IgD-negative memory B cell (primary cell): ENCODE data around the gene FAM171A1. TPM values are rescaled to one million over a fixed set of nuclear protein-coding genes. Genes with fewer than 3 reads are reported as not detected.
"Not testable (repeated sequence)": the region's sequence is repeated elsewhere in the genome, so short reads cannot be mapped to it uniquely, and the experiment has no call there.

ENCODE experiments used
- H3K27ac Mint-ChIP-seq, 3 donors: one replicate each; pipeline ENCODE4 v1.8.0; 2020 to 2022; ENCODE audit warnings: mild to moderate bottlenecking in 3 of 3, mixed read lengths in 3 of 3, moderate library complexity in 1 of 3
- H3K27me3 Mint-ChIP-seq: one replicate; pipeline ENCODE4 v1.8.0; 2021; ENCODE audit warnings: mixed read lengths
- H3K36me3 Mint-ChIP-seq: one replicate; pipeline ENCODE4 v1.8.0; 2020; ENCODE audit warnings: mild to moderate bottlenecking, mixed read lengths
- H3K4me1 Mint-ChIP-seq, 3 donors: one replicate each; pipeline ENCODE4 v1.8.0; 2020 to 2022; ENCODE audit warnings: mixed read lengths in 3 of 3, mild to moderate bottlenecking in 1 of 3
- H3K4me3 Mint-ChIP-seq, 4 donors: one replicate each; pipeline ENCODE4 v1.8.0; 2020 to 2022; ENCODE audit warnings: mild to moderate bottlenecking in 4 of 4, mixed read lengths in 4 of 4, moderate library complexity in 3 of 4
- H3K9me3 Mint-ChIP-seq, 3 donors: one replicate each; pipeline ENCODE4 v1.8.0; 2020 to 2021; ENCODE audit warnings: mixed read lengths in 3 of 3, mild to moderate bottlenecking in 1 of 3
- polyA plus RNA-seq: library from polyadenylated mRNA; unstranded; fragments of 300-500 nt; fragmentation: Illumina TruSeq; gene quantifications from one replicate; pipeline ENCODE4 v1.2.3, GENCODE V29; 2021

Gene FAM171A1
- polyA plus RNA-seq, result 0.36 TPM

- peak within 1 kb of the TSS; percentile 46 to 90 (median 74) for H3K4me3 Mint-ChIP-seq
- no peak within 1 kb of the TSS for H3K27ac Mint-ChIP-seq
- H3K9me3 Mint-ChIP-seq, result peaks cover 0 to 4% (median 0%) of the 10 kb centered on the region in 3 donors
- peaks cover 41% of the 10 kb centered on the region for H3K27me3 Mint-ChIP-seq
- peaks cover 0 to 8% (median 8%) of the 10 kb centered on the region in 3 donors for H3K4me1 Mint-ChIP-seq
- H3K36me3 Mint-ChIP-seq, result no peaks in the 10 kb centered on the region
Measured at GRCh38 chr10:15370856-15371701, at the start of gene FAM171A1. FAM171A1 (minus strand) TSS chr10:15371289; CDS start chr10:15371052, 237 bp downstream.

GRCh38 chr10:15420858-15421257 is 49.8 kb upstream of the FAM171A1 start:
- H3K27me3 Mint-ChIP-seq, result no peaks in the 10 kb centered on the region
- no peaks in the 10 kb centered on the region for H3K4me1 Mint-ChIP-seq
- H3K9me3 Mint-ChIP-seq, result peaks cover 0 to 5% (median 3%) of the 10 kb centered on the region in 3 donors
- H3K4me3 Mint-ChIP-seq, result no peak overlapping the region
- H3K36me3 Mint-ChIP-seq, result no peaks in the 10 kb centered on the region
- no peak overlapping the region for H3K27ac Mint-ChIP-seq

- H3K27ac Mint-ChIP-seq, result no peak overlapping the region
- no peaks in the 10 kb centered on the region for H3K27me3 Mint-ChIP-seq
- H3K9me3 Mint-ChIP-seq, result peaks cover 0 to 5% (median 2%) of the 10 kb centered on the region in 3 donors
- H3K36me3 Mint-ChIP-seq, result no peaks in the 10 kb centered on the region
- H3K4me3 Mint-ChIP-seq, result no peak overlapping the region
- H3K4me1 Mint-ChIP-seq, result no peaks in the 10 kb centered on the region
Measured at GRCh38 chr10:15419279-15419874, 48.3 kb upstream of the FAM171A1 start.

GRCh38 chr10:15416034-15416433 is 44.9 kb upstream of the FAM171A1 start:
- Mint-ChIP-seq H3K4me3 (no peak overlapping the region), H3K4me1 (no peaks in the 10 kb centered on the region), H3K27me3 (no peaks in the 10 kb centered on the region), H3K9me3 (peaks cover 0 to 5% (median 4%) of the 10 kb centered on the region in 3 donors), H3K27ac (no peak overlapping the region), H3K36me3 (no peaks in the 10 kb centered on the region)

DNA sequence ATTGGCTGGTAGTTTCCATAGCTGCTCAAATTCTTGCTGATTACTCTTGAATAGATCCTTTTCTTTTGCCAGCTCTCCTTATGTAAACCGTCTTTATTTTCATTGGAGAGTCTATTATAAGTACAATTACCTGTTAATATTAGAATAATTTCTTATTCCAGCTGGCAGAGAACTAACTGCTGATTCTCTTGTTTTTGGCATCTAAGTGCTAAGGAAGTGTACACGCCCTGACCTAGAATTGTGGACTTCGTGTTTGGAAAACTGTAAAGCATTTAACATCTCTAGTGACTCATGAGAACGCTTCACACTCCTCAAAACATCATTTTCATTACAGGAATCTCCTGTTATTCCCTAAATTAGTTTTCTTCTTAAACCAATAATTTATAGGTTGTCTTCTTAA is 39.9 kb upstream of the FAM171A1 start:
- H3K9me3 Mint-ChIP-seq, result peaks cover 0 to 3% (median 0%) of the 10 kb centered on the region in 3 donors

DNA sequence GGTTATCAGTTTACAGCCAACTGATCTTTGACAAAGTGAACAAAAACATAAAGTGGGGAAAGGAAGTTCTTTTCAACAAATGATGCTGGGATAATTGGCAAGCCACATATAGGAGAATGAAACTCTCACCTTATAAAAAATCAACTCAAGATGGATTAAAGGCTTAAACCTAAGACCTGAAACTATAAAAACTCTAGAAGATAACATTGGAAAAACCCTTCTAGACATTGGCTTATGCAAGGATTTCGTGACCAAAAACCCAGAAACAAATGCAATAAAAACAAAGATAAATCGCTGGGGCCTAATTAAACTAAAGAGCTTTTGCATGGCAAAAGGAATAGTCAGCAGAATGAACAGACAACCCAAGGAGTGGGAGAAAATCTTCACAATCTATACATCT is 38.3 kb upstream of the FAM171A1 start:
- H3K4me3 Mint-ChIP-seq, H3K36me3 Mint-ChIP-seq, H3K4me1 Mint-ChIP-seq, H3K27me3 Mint-ChIP-seq, H3K27ac Mint-ChIP-seq: not testable (repeated sequence)
- peaks cover 0 to 11% (median 0%) of the 10 kb centered on the region in 3 donors for H3K9me3 Mint-ChIP-seq

More for the DNA sequence above, 39.9 kb upstream of the FAM171A1 start:
- Mint-ChIP-seq H3K27me3 (peaks cover 2% of the 10 kb centered on the region), H3K27ac (no peak overlapping the region), H3K36me3 (no peaks in the 10 kb centered on the region), H3K4me1 (no peaks in the 10 kb centered on the region), H3K4me3 (no peak overlapping the region)

GRCh38 chr10:15408557-15408956 is 37.5 kb upstream of the FAM171A1 start:
- peaks cover 2% of the 10 kb centered on the region for H3K27me3 Mint-ChIP-seq
- H3K4me1 Mint-ChIP-seq, result no peaks in the 10 kb centered on the region
- no peak overlapping the region for H3K4me3 Mint-ChIP-seq
- H3K36me3 Mint-ChIP-seq, result no peaks in the 10 kb centered on the region
- no peak overlapping the region for H3K27ac Mint-ChIP-seq
- H3K9me3 Mint-ChIP-seq, result peaks cover 0 to 11% (median 5%) of the 10 kb centered on the region in 3 donors

GRCh38 chr10:15405319-15405718 is 34.2 kb upstream of the FAM171A1 start:
- H3K36me3 Mint-ChIP-seq, result no peaks in the 10 kb centered on the region
- H3K4me1 Mint-ChIP-seq, result no peaks in the 10 kb centered on the region
- no peak overlapping the region for H3K4me3 Mint-ChIP-seq
- peaks cover 3 to 9% (median 9%) of the 10 kb centered on the region in 3 donors for H3K9me3 Mint-ChIP-seq
- H3K27me3 Mint-ChIP-seq, result peaks cover 2% of the 10 kb centered on the region
- no peak overlapping the region for H3K27ac Mint-ChIP-seq

GRCh38 chr10:15401382-15401781 is 30.3 kb upstream of the FAM171A1 start:
- Mint-ChIP-seq H3K27ac (no peak overlapping the region), H3K36me3 (no peaks in the 10 kb centered on the region), H3K4me3 (no peak overlapping the region), H3K27me3 (peaks cover 2% of the 10 kb centered on the region), H3K9me3 (peaks cover 9% of the 10 kb centered on the region in 3 donors), H3K4me1 (no peaks in the 10 kb centered on the region)

DNA sequence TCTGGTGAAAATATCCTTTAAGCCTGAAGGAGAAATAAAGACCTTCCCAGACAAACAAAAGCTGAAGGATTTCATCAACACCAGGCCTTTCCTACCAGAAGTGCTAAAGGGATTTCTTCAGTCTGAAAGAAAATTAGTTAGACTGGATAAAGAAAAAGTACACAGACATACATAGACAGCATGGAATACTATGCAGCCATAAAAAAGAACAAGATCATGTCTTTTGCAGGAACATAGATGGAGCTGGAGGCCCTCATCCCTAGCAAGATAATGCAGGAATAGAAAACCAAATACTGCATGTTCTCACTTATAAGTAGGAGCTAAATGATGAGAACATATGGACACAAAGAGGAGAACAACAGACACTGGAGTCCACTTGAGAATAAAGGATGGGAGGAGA is 29.4 kb upstream of the FAM171A1 start:
- not testable (repeated sequence) for H3K36me3 Mint-ChIP-seq, H3K27ac Mint-ChIP-seq, H3K4me1 Mint-ChIP-seq, H3K9me3 Mint-ChIP-seq, H3K4me3 Mint-ChIP-seq, H3K27me3 Mint-ChIP-seq

DNA sequence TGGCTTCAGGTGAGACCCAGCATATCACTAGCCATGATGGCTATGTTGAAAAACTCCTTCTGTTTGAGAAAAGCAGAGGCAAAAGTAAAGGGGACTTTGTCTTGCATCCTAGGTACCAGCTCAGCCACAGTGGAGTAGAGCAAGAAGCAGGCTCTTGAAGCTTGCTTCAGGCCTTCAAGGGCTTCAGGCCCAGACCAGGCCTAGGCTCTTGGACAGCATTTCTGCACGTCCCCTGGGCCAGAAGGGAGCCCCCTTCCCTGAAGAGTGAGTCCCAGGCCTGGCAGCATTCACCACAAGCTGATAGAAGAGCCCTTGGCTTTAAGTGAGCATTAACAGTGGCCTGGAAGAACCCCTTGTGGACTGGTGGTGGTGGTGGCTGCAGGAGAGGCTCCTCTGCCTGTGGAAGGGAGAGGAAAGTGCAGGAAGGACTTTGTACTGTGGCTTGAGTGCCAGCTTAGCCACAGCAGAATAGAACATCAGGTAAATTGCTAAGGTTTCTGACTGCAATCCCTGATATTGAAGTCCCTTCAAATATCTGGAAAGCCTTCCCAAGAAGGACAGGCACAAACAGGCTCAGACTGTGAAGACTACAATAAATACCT is 28.1 kb upstream of the FAM171A1 start:
- Mint-ChIP-seq H3K9me3 (peaks cover 0 to 10% (median 9%) of the 10 kb centered on the region in 3 donors), H3K36me3 (no peaks in the 10 kb centered on the region), H3K27ac (no peak overlapping the region), H3K27me3 (peaks cover 5% of the 10 kb centered on the region), H3K4me1 (no peaks in the 10 kb centered on the region), H3K4me3 (no peak overlapping the region)

- Mint-ChIP-seq H3K36me3 (no peaks in the 10 kb centered on the region), H3K9me3 (peaks cover 0 to 7% (median 0%) of the 10 kb centered on the region in 3 donors), H3K4me3 (no peak overlapping the region), H3K4me1 (no peaks in the 10 kb centered on the region), H3K27me3 (peaks cover 11% of the 10 kb centered on the region), H3K27ac (no peak overlapping the region)
Measured at GRCh38 chr10:15395935-15396334, 24.8 kb upstream of the FAM171A1 start.

GRCh38 chr10:15393139-15393825 is 22.2 kb upstream of the FAM171A1 start:
- Mint-ChIP-seq H3K36me3 (no peaks in the 10 kb centered on the region), H3K4me1 (no peaks in the 10 kb centered on the region), H3K27ac (no peak overlapping the region), H3K9me3 (peaks cover 0 to 4% (median 0%) of the 10 kb centered on the region in 3 donors), H3K27me3 (peaks cover 9% of the 10 kb centered on the region), H3K4me3 (no peak overlapping the region)

GRCh38 chr10:15391491-15391890 is 20.4 kb upstream of the FAM171A1 start:
- no peak overlapping the region for H3K4me3 Mint-ChIP-seq
- H3K36me3 Mint-ChIP-seq, result no peaks in the 10 kb centered on the region
- H3K9me3 Mint-ChIP-seq, result peaks cover 0 to 1% (median 0%) of the 10 kb centered on the region in 3 donors
- H3K27me3 Mint-ChIP-seq, result peaks cover 14% of the 10 kb centered on the region
- no peaks in the 10 kb centered on the region for H3K4me1 Mint-ChIP-seq
- no peak overlapping the region for H3K27ac Mint-ChIP-seq

- H3K9me3 Mint-ChIP-seq, H3K36me3 Mint-ChIP-seq, H3K27ac Mint-ChIP-seq, H3K4me3 Mint-ChIP-seq, H3K4me1 Mint-ChIP-seq: not testable (repeated sequence)
- peaks cover 18% of the 10 kb centered on the region for H3K27me3 Mint-ChIP-seq
Measured at GRCh38 chr10:15388172-15388571, 17.1 kb upstream of the FAM171A1 start.
